GM12801 (cell line): Measurements from ENCODE around the gene MT1B.

Experiments used
- CTCF ChIP-seq: IDR thresholded peaks from one replicate; pipeline ENCODE4 v1.5.1; 2011; ENCODE audit warnings: control low read depth; ENCODE audit not compliant: insufficient read length; ENCODE audit errors: extremely low read depth

The MT1B gene

GRCh38 chr16:56679818-56680217 lies 28.1 kb downstream of the MT1B start:
- no peak for TF ChIP-seq CTCF

- no peak for TF ChIP-seq CTCF
Observed at GRCh38 chr16:56681939-56682702, 30.4 kb downstream of the MT1B start, which contains the start of gene MT1X. MT1X (plus strand) TSS chr16:56682470; CDS start chr16:56682541, 71 bp downstream.

GRCh38 chr16:56682703-56683397 lies 31.2 kb downstream of the MT1B start:
- no peak for TF ChIP-seq CTCF

GRCh38 chr16:56683424-56684172 lies 31.9 kb downstream of the MT1B start:
- TF ChIP-seq CTCF: no peak

- no peak for TF ChIP-seq CTCF
Observed at GRCh38 chr16:56684256-56684925, 32.7 kb downstream of the MT1B start.

- TF ChIP-seq CTCF: no peak
Observed at GRCh38 chr16:56684926-56685590, 33.4 kb downstream of the MT1B start.
